ENCODE results near the gene SLC39A7. TPM values are rescaled to one million over a fixed set of nuclear protein-coding genes. Genes with fewer than 3 reads are reported as not detected.

Gene SLC39A7
- polyA plus RNA-seq, 2 of the 4 experiments (the other 2 are of a cell fraction) = 59.0 to 122 TPM

GRCh38 chr6:33160728-33161344 lies 39.8 kb upstream of the SLC39A7 start:
- DNase-seq (ENCODE audit: low read depth in 1 of 2, low spot score in 1 of 2) (peak in 1 of 2 experiments; percentile 45), ATAC-seq (peak in 1 of 2 experiments; percentile 65; a peak in 3 of 6 replicates), FAIRE-seq (no peak)
- H3K4me1 ChIP-seq = peaks cover 14% of the 10 kb centered on the region; the same call in 2 of the 3 replicates
- peak overlapping the region; percentile 86 for H3K4me2 ChIP-seq
- ChIA-PET CTCF (interaction anchor here (0.7 to 5.2 kb wide), 15 partner anchors 7 to 159 kb away, joined by 3 to 39 read pairs (median 4); no protein-coding TSS in a partner anchor), POLR2A (no interaction called here)
- 29% methylated on average over 6 of the region's 13 CpGs for WGBS (ENCODE audit: missing lambda C conversion rate)
- peak overlapping the region in 1 of 2 experiments; percentile 91; a peak in 2 of 6 replicates for H3K27ac ChIP-seq
- no peaks in the 10 kb centered on the region for H3K9me3 ChIP-seq
- peak overlapping the region; percentile 49; the same call in 1 of the 3 replicates for H3K4me3 ChIP-seq
- TF ChIP-seq JUN (IDR thresholded peaks at IDR 0.05) (no peak), HEYL (CRISPR knock-in tag; IDR thresholded peaks at IDR 0.05) (no peak), POLR2AphosphoS2 (conservative IDR thresholded peaks at IDR 0.05; ENCODE audit: low read length) (no peak), ZSCAN20 (CRISPR knock-in tag; IDR thresholded peaks at IDR 0.05) (no peak), ZFP36 (IDR thresholded peaks at IDR 0.05; ENCODE audit: borderline replicate concordance, partially characterized antibody) (no peak), FOXS1 (CRISPR knock-in tag; IDR thresholded peaks at IDR 0.05) (no peak), BHLHE40 (IDR thresholded peaks at IDR 0.05; ENCODE audit: low read depth, low read length) (no peak), RCOR1 (IDR thresholded peaks at IDR 0.05; ENCODE audit: low read depth, low read length) (no peak), EHF (CRISPR knock-in tag; IDR thresholded peaks at IDR 0.05) (no peak), HDAC2 (IDR thresholded peaks at IDR 0.05) (no peak), ESRRA (IDR thresholded peaks at IDR 0.05; ENCODE audit: borderline replicate concordance, low read length) (no peak), HOXB5 (CRISPR knock-in tag; IDR thresholded peaks at IDR 0.05) (no peak), FOSL2 (IDR thresholded peaks at IDR 0.05) (no peak), FOSL2 (CRISPR knock-in tag; IDR thresholded peaks at IDR 0.05) (no peak), NFE2L2 (conservative IDR thresholded peaks at IDR 0.05; ENCODE audit: low read length) (no peak), RNF2 (IDR thresholded peaks at IDR 0.05; ENCODE audit: borderline replicate concordance, low read depth) (no peak), ZC3H11A (IDR thresholded peaks at IDR 0.05) (no peak), MAFK (IDR thresholded peaks at IDR 0.05; ENCODE audit: partially characterized antibody) (no peak)
- TF ChIP-seq, protein P1, sequence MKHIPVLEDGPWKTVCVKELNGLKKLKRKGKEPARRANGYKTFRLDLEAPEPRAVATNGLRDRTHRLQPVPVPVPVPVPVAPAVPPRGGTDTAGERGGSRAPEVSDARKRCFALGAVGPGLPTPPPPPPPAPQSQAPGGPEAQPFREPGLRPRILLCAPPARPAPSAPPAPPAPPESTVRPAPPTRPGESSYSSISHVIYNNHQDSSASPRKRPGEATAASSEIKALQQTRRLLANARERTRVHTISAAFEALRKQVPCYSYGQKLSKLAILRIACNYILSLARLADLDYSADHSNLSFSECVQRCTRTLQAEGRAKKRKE (CRISPR knock-in tag; IDR thresholded peaks at IDR 0.05; ENCODE audit: low read depth) = no peak
- TF ChIP-seq, protein P2, sequence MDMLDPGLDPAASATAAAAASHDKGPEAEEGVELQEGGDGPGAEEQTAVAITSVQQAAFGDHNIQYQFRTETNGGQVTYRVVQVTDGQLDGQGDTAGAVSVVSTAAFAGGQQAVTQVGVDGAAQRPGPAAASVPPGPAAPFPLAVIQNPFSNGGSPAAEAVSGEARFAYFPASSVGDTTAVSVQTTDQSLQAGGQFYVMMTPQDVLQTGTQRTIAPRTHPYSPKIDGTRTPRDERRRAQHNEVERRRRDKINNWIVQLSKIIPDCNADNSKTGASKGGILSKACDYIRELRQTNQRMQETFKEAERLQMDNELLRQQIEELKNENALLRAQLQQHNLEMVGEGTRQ (IDR thresholded peaks at IDR 0.05) = no peak
- TF ChIP-seq, protein P3, sequence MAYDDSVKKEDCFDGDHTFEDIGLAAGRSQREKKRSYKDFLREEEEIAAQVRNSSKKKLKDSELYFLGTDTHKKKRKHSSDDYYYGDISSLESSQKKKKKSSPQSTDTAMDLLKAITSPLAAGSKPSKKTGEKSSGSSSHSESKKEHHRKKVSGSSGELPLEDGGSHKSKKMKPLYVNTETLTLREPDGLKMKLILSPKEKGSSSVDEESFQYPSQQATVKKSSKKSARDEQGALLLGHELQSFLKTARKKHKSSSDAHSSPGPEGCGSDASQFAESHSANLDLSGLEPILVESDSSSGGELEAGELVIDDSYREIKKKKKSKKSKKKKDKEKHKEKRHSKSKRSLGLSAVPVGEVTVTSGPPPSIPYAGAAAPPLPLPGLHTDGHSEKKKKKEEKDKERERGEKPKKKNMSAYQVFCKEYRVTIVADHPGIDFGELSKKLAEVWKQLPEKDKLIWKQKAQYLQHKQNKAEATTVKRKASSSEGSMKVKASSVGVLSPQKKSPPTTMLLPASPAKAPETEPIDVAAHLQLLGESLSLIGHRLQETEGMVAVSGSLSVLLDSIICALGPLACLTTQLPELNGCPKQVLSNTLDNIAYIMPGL (CRISPR knock-in tag; IDR thresholded peaks at IDR 0.05; ENCODE audit: borderline replicate concordance) = no peak

- no peak for FAIRE-seq
- ChIA-PET CTCF (interaction anchor here (0.7 to 5.2 kb wide), 18 partner anchors 8 to 159 kb away, joined by 3 to 39 read pairs (median 4); no protein-coding TSS in a partner anchor), POLR2A (no interaction called here)
- peak; percentile 87 to 94 for ATAC-seq
- Histone ChIP-seq H3K4me2 (peak overlapping the region; percentile 86), H3K9me3 (no peaks in the 10 kb centered on the region), H3K4me3 (peak overlapping the region; percentile 49), H3K4me1 (peaks cover 14% of the 10 kb centered on the region; the same call in 2 of the 3 replicates), H3K27ac (peak overlapping the region; percentile 78 to 91)
- DNase-seq (ENCODE audit: low read depth in 1 of 2, low spot score in 1 of 2) = peak; percentile 37 to 74
- WGBS (ENCODE audit: missing lambda C conversion rate) = 27% methylated on average over 15 of the region's 58 CpGs
- TF ChIP-seq ZC3H11A (IDR thresholded peaks at IDR 0.05) (no peak), POLR2AphosphoS2 (conservative IDR thresholded peaks at IDR 0.05; ENCODE audit: low read length) (no peak), TP53 (CRISPR knock-in tag; IDR thresholded peaks at IDR 0.05) (no peak), HEYL (CRISPR knock-in tag; IDR thresholded peaks at IDR 0.05) (no peak), RNF2 (IDR thresholded peaks at IDR 0.05; ENCODE audit: borderline replicate concordance, low read depth) (0 out of 2 replicates have a peak, but pooled peaks have one; percentile 23), CHD4 (IDR thresholded peaks at IDR 0.05; ENCODE audit: borderline replicate concordance) (no peak), NFE2L2 (conservative IDR thresholded peaks at IDR 0.05; ENCODE audit: low read length) (no peak), CTCF (IDR thresholded peaks at IDR 0.05) (peak; percentile 72), RFX5 (IDR thresholded peaks at IDR 0.05) (no peak), SMC3 (IDR thresholded peaks at IDR 0.05) (peak; percentile 79)
- TF ChIP-seq, protein P4, sequence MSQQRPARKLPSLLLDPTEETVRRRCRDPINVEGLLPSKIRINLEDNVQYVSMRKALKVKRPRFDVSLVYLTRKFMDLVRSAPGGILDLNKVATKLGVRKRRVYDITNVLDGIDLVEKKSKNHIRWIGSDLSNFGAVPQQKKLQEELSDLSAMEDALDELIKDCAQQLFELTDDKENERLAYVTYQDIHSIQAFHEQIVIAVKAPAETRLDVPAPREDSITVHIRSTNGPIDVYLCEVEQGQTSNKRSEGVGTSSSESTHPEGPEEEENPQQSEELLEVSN (IDR thresholded peaks at IDR 0.05; ENCODE audit: borderline replicate concordance, low read depth) = peak; percentile 44; the same call in 1 of the 2 replicates
- TF ChIP-seq, protein P2 (IDR thresholded peaks at IDR 0.05) = 0 out of 2 replicates have a peak, but pooled peaks have one; percentile 14
Observed at GRCh38 chr6:33161354-33162331, 39.0 kb upstream of the SLC39A7 start.
